GM13977 (cell line): Measurements from ENCODE around the gene ARSG.

Source experiments
- DNase-seq: peaks from one replicate; pipeline ENCODE4 v3.0.0; 2012; ENCODE audit warnings: low spot score
- in situ Hi-C: fragments of 300-500 bp; cut with MboI; formaldehyde crosslinking; loops from one replicate; pipeline ENCODE4 v1.12.0; 2022; ENCODE audit warnings: low sequenced_read_pairs, low pct_unique_long_range_greater_than_20kb, mixed read lengths, inconsistent platforms; ENCODE audit not compliant: unreplicated experiment
- TF ChIP-seq, protein P1 (sequence below): IDR thresholded peaks from 2 replicates; pipeline ENCODE4 v1.5.1; 2012; ENCODE audit warnings: mild to moderate bottlenecking, control low read depth; ENCODE audit not compliant: insufficient read depth; ENCODE audit errors: extremely low read depth, missing control alignments

The ARSG gene

DNA sequence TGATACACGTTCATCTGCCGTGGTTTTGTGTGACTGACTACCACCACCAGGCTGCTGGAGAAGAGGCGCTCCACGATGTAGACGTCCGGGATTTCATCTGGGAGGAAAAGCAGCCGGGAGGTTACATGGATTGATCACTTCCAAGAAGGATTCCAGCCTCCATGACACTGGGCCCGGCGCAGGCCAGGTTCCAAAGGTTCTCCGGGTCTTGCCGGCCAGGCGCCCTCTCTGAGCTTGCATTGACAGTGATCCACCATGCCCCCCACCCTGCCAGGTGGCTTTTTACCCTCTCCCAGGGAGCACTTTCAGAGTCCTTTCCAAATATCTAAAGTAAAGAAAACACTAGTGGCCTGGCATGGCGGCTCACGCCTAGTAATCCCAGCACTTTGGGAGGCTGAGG, 159.5 kb downstream of the ARSG start:
- DNase-seq, result no peak
- TF ChIP-seq, protein P1, sequence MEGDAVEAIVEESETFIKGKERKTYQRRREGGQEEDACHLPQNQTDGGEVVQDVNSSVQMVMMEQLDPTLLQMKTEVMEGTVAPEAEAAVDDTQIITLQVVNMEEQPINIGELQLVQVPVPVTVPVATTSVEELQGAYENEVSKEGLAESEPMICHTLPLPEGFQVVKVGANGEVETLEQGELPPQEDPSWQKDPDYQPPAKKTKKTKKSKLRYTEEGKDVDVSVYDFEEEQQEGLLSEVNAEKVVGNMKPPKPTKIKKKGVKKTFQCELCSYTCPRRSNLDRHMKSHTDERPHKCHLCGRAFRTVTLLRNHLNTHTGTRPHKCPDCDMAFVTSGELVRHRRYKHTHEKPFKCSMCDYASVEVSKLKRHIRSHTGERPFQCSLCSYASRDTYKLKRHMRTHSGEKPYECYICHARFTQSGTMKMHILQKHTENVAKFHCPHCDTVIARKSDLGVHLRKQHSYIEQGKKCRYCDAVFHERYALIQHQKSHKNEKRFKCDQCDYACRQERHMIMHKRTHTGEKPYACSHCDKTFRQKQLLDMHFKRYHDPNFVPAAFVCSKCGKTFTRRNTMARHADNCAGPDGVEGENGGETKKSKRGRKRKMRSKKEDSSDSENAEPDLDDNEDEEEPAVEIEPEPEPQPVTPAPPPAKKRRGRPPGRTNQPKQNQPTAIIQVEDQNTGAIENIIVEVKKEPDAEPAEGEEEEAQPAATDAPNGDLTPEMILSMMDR, result no peak
- in situ Hi-C loops, result loop anchor here (10.0 to 25.0 kb wide), 2 partner anchors 186 to 288 kb away; no protein-coding TSS in a partner anchor

DNA sequence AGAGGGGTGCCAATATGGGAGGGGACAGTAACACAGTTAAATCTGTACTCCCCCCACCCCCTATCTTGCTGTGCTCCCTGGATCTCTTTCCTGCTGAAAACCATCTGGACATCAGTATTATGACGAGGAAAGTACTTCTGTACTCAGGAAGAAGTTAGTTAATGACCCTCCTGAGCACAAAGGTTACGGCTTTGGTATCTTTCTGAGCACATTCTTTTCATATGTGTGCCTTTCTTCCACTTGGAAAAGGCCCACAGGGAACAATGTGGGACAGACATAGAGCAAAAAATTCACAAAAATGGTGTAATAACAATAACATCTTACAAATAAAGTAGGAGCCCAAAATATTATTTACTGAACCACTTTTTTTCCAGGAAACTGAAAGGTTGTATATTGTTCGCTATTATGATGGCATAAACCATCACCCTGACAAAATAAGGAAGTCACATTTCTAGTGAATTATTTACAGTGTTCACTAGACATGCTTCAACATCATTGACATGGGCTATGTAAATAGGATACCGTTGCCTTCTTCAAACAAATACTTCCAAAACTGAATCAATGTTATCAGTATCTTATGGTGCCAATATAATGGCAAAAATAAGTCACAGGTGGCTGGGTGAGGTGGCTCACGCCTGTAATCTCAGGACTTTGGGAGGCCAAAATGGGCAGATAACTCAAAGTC, 160.5 kb downstream of the ARSG start:
- in situ Hi-C loops, result loop anchor here (10.0 to 25.0 kb wide), 2 partner anchors 187 to 290 kb away; no protein-coding TSS in a partner anchor

DNA sequence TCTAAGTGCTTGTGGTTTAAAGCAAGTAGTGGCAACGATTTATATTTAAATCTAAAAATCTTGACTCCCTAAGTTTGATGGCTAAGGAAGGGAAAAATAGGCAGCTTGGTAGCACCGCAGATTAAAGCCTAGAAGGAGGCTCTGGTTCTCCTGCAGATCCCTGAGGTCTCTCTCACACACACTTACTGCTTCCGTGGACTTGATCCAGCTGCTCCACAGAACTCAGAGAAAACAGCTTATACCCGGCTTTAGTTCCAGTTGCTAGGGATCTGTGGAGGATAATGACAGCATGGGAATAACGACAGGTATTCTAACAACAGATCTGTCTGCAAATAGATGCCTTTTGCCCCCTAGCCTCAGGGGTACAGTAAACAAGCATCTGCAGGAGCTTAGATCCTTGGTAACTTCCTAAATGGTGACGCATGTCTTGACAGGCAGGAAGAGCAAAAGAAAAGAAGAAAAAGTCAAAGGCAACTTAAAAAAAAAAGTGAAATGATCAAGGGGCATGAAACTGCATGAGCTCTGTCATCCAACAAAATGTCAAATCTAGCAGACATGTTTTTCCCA, 161.5 kb downstream of the ARSG start:
- in situ Hi-C loops, result loop anchor here (10.0 to 25.0 kb wide), 2 partner anchors 188 to 291 kb away; no protein-coding TSS in a partner anchor
- no peak for DNase-seq

More for the DNA sequence above, 160.5 kb downstream of the ARSG start:
- DNase-seq, result no peak
- TF ChIP-seq, protein P1, result no peak

DNA sequence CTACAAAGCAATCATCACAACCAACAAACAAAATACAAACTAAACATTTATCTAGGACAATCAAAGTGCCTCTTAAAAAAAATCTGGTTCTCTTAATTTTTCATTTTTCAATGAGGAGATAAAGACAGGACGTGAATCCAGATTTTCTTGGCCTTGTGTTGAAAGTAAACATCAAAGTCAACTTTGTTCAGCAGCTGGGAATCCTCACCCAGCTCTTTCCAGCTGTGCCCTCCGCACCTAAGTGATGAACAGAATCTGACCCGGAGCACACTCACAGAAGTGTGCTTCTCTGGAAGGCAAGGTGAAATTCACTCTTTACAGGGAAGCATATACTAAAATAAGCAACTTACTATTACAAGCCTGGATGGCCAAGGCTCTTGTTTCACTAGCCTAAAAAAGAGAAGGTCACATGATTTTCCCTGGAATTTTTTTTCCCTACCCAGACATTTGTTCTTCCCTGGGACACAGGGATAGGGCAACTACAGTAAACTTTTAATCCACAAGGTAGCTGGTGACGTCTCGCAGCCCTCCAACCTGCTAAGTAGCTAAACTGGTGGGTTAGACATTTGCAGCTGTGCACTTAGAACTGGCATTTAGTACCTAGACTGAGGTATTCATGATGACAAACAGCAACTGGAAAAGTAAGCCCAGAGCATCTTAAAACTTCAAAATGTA, 162.8 kb downstream of the ARSG start:
- no peak for DNase-seq
- in situ Hi-C loops, result loop anchor here (10.0 to 25.0 kb wide), 2 partner anchors 189 to 292 kb away; no protein-coding TSS in a partner anchor
- TF ChIP-seq, protein P1, result no peak

More for the DNA sequence above, 161.5 kb downstream of the ARSG start:
- TF ChIP-seq, protein P1, result no peak

DNA sequence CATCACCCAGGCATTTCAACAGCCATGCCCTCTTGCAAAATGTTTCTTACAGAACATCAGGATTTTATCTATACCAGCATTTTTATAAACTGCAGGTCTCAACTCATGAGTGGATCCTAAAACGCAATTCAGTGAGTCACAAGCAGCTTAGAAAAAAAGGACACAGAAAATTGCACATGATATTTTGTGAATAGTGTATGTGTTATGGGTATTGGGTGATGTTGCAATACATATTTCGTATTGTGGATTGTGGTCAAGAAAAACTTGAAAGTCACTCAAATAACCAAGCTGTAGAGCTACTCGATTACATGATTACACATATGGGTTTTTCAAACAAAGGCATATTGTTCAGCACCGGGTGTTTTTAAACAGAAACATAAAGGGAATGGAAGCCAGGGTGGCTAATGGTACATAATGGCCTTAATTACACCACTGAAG, 164.6 kb downstream of the ARSG start:
- TF ChIP-seq, protein P1, result no peak
- in situ Hi-C loops, result loop anchor here (10.0 to 25.0 kb wide), 2 partner anchors 191 to 294 kb away; no protein-coding TSS in a partner anchor
- no peak for DNase-seq
